ENCODE data around the gene SLC27A1. TPM values are rescaled to one million over a fixed set of nuclear protein-coding genes. Genes with fewer than 3 reads are reported as not detected.
A peak's percentile ranks its signal among the peaks of the same experiment; 100 is the strongest.

SLC27A1 gene
- total and polyA plus RNA-seq, 9 of the 15 experiments (the other 6 are each of a cell fraction or from before 2014, with no cell fraction given), result 0.06 to 3.0 (median 1.1) TPM

- TF ChIP-seq ZNF785 (CRISPR knock-in tag; IDR thresholded peaks at IDR 0.05), result no peak
- no peak for TF ChIP-seq ZNF436 (CRISPR knock-in tag; IDR thresholded peaks at IDR 0.05)
- TF ChIP-seq HBP1 (CRISPR knock-in tag; IDR thresholded peaks at IDR 0.05), result no peak
- no peak for TF ChIP-seq ZNF347 (CRISPR knock-in tag; IDR thresholded peaks at IDR 0.05; ENCODE audit: low read depth)
- TF ChIP-seq MYC (IDR thresholded peaks at IDR 0.05; ENCODE audit: low read depth, low read length), result 0 out of 2 replicates have a peak, but pooled peaks have one; percentile 45
- no peak for TF ChIP-seq MYC (CRISPR knock-in tag; IDR thresholded peaks at IDR 0.05; ENCODE audit: borderline replicate concordance, low read depth)
- TF ChIP-seq ZNF75A (CRISPR knock-in tag; IDR thresholded peaks at IDR 0.05), result no peak
- TF ChIP-seq ZNF584 (CRISPR knock-in tag; IDR thresholded peaks at IDR 0.05; ENCODE audit: low read depth), result no peak
- TF ChIP-seq ZNF324 (CRISPR knock-in tag; IDR thresholded peaks at IDR 0.05), result no peak
- TF ChIP-seq HEY1 (CRISPR knock-in tag; IDR thresholded peaks at IDR 0.05; ENCODE audit: borderline replicate concordance), result no peak
- TF ChIP-seq HOXB6 (CRISPR knock-in tag; IDR thresholded peaks at IDR 0.05; ENCODE audit: borderline replicate concordance), result no peak
- no peak for TF ChIP-seq ZNF79 (CRISPR knock-in tag; IDR thresholded peaks at IDR 0.05; ENCODE audit: low read depth)
- no peak for TF ChIP-seq HMG20B (CRISPR knock-in tag; IDR thresholded peaks at IDR 0.05)
- 0 out of 2 replicates have a peak, but pooled peaks have one; percentile 22 for TF ChIP-seq CREB1 (IDR thresholded peaks at IDR 0.05)
- TF ChIP-seq CREB1 (CRISPR knock-in tag; IDR thresholded peaks at IDR 0.05), result no peak
- TF ChIP-seq ATF7 (IDR thresholded peaks at IDR 0.05), result peak; percentile 26; the same call in 1 of the 2 replicates
- 0 out of 2 replicates have a peak, but pooled peaks have one; percentile 48 for TF ChIP-seq KLF16 (IDR thresholded peaks at IDR 0.05)
- no peak for TF ChIP-seq U2AF2 (optimal IDR thresholded peaks at IDR 0.05; ENCODE audit: low read depth, low read length)
- TF ChIP-seq ZBED1 (IDR thresholded peaks at IDR 0.05), result 0 out of 2 replicates have a peak, but pooled peaks have one; percentile 23
- TF ChIP-seq RHOXF2B (CRISPR knock-in tag; conservative IDR thresholded peaks at IDR 0.05), result no peak
- TF ChIP-seq NFXL1 (CRISPR knock-in tag; IDR thresholded peaks at IDR 0.05), result no peak
- TF ChIP-seq NR1H2 (CRISPR knock-in tag; IDR thresholded peaks at IDR 0.05), result no peak
- 0 out of 4 replicates have a peak, but pooled peaks of 1 of the 2 experiments have one; percentile 29 for TF ChIP-seq HDAC1 (IDR thresholded peaks at IDR 0.05)
- no peak for TF ChIP-seq ZNF507 (tag; conservative IDR thresholded peaks at IDR 0.05)
- TF ChIP-seq ZKSCAN8 (CRISPR knock-in tag; IDR thresholded peaks at IDR 0.05), result no peak
- no peak for TF ChIP-seq BRD9 (IDR thresholded peaks at IDR 0.05; ENCODE audit: low read depth, partially characterized antibody)
- TF ChIP-seq RAD21 (CRISPR knock-in tag; conservative IDR thresholded peaks at IDR 0.05 in 1 of 2, IDR thresholded peaks at IDR 0.05 in 1 of 2), result peak; percentile 49 to 71
- TF ChIP-seq TRIM24 (IDR thresholded peaks at IDR 0.05), result no peak
- 0 out of 2 replicates have a peak, but pooled peaks have one; percentile 17 for TF ChIP-seq CBX1 (IDR thresholded peaks at IDR 0.05; ENCODE audit: low read depth)
- no peak for TF ChIP-seq MCM7 (IDR thresholded peaks at IDR 0.05)
- TF ChIP-seq NCOR1 (IDR thresholded peaks at IDR 0.05), result no peak
- TF ChIP-seq ZBTB7A (IDR thresholded peaks at IDR 0.05; ENCODE audit: borderline replicate concordance, control insufficient read depth, low read depth, low read length), result peak; percentile 98
- no peak for TF ChIP-seq RBM17 (IDR thresholded peaks at IDR 0.05; ENCODE audit: borderline replicate concordance, low read depth, low read length)
Observed at GRCh38 chr19:17424743-17425365, 45.5 kb upstream of the SLC27A1 start (continued).
